ENCODE data around the gene NAV1. TPM values are rescaled to one million over a fixed set of nuclear protein-coding genes. Genes with fewer than 3 reads are reported as not detected.

NAV1 gene
- total and polyA plus RNA-seq, 9 of the 15 experiments (the other 6 are each of a cell fraction or from before 2014, with no cell fraction given): 0.91 to 16.8 (median 3.2) TPM

DNA sequence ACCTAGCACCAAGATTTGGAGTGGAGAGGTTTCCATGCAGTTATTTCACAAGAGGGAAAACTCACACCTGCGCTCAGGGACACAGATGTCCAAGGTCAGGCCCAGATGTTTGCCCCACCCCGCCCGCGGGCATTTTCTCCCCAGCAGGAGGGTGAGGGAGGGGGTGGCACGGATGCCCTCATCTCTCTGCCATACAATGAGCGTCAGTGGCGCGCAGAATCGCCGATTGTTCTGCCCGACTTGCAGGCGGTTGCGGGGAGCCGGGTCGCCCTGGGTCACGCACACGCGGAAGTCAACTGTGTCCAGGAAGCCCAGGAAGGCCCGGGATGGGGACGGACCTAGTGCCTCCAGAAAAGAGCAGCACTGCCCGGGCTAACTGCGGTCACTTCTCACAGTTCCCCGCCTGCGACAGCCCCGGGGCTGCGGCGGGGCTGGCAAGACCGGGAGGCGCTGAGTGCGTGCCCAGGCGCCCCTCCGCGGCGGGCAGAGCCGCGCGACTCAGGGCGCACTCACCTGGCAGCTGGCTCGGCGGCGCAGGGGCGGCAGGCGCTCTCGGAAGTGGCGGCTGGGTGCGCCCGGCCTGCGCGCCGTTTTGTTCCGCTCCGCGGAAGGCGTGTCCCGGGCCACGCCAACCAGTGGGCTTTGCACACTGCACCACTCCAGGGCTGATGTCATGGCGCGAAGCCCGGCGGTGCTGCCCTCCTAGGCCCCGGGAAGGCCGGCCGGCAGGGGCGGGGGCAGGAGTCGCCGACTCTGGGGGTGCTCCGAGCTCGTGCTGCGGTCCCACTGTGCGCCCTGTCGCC lies 32.2 kb upstream of the NAV1 start, which contains the start of gene CSRP1 (continued):
- TF ChIP-seq YY1 (IDR thresholded peaks at IDR 0.05; ENCODE audit: borderline replicate concordance in 1 of 3, control insufficient read depth in 1 of 3, extremely low read depth in 1 of 3, insufficient read depth in 3 of 3, insufficient read length in 1 of 3, insufficient replicate concordance in 2 of 3, low read depth in 1 of 3, low read length in 2 of 3) (peak in 2 of 3 experiments; percentile 67 to 75), HDAC8 (tag; IDR thresholded peaks at IDR 0.05) (0 out of 2 replicates have a peak, but pooled peaks have one; percentile 70), MYBL2 (IDR thresholded peaks at IDR 0.05; ENCODE audit: low read depth) (no peak), MYBL2 (CRISPR knock-in tag; IDR thresholded peaks at IDR 0.05; ENCODE audit: borderline replicate concordance) (no peak), SIX5 (IDR thresholded peaks at IDR 0.05; ENCODE audit: borderline replicate concordance in 1 of 2, insufficient read depth in 1 of 2, low read depth in 1 of 2, low read length in 2 of 2) (no peak), ZNF23 (CRISPR knock-in tag; IDR thresholded peaks at IDR 0.05) (no peak), ZNF146 (CRISPR knock-in tag; IDR thresholded peaks at IDR 0.05; ENCODE audit: unreplicated experiment) (no peak), POU5F1 (IDR thresholded peaks at IDR 0.05; ENCODE audit: borderline replicate concordance, low read depth, low read length, partially characterized antibody) (no peak), ZSCAN32 (CRISPR knock-in tag; IDR thresholded peaks at IDR 0.05) (no peak), L3MBTL2 (IDR thresholded peaks at IDR 0.05) (peak; percentile 96), BRCA1 (IDR thresholded peaks at IDR 0.05) (no peak), BRCA1 (CRISPR knock-in tag; IDR thresholded peaks at IDR 0.05) (no peak), PURB (CRISPR knock-in tag; IDR thresholded peaks at IDR 0.05; ENCODE audit: low read depth) (no peak), CTBP1 (IDR thresholded peaks at IDR 0.05; ENCODE audit: borderline replicate concordance) (peak; percentile 89), MAFK (IDR thresholded peaks at IDR 0.05; ENCODE audit: low read length) (no peak), MCM2 (IDR thresholded peaks at IDR 0.05; ENCODE audit: low read depth) (no peak), RBM25 (IDR thresholded peaks at IDR 0.05; ENCODE audit: low read depth, low read length, severe bottlenecking) (peak; percentile 66), SMARCA4 (IDR thresholded peaks at IDR 0.05) (no peak), KAT7 (CRISPR knock-in tag; IDR thresholded peaks at IDR 0.05; ENCODE audit: borderline replicate concordance) (no peak), NCOA4 (IDR thresholded peaks at IDR 0.05; ENCODE audit: partially characterized antibody) (no peak)
- TF ChIP-seq, protein P1, sequence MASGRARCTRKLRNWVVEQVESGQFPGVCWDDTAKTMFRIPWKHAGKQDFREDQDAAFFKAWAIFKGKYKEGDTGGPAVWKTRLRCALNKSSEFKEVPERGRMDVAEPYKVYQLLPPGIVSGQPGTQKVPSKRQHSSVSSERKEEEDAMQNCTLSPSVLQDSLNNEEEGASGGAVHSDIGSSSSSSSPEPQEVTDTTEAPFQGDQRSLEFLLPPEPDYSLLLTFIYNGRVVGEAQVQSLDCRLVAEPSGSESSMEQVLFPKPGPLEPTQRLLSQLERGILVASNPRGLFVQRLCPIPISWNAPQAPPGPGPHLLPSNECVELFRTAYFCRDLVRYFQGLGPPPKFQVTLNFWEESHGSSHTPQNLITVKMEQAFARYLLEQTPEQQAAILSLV (tag; IDR thresholded peaks at IDR 0.05): no peak
- TF ChIP-seq, protein P2, sequence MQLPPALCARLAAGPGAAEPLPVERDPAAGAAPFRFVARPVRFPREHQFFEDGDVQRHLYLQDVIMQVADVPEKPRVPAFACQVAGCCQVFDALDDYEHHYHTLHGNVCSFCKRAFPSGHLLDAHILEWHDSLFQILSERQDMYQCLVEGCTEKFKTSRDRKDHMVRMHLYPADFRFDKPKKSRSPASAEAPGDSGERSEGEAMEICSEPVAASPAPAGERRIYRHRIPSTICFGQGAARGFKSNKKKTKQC (CRISPR knock-in tag; IDR thresholded peaks at IDR 0.05): no peak
- TF ChIP-seq, protein P3, sequence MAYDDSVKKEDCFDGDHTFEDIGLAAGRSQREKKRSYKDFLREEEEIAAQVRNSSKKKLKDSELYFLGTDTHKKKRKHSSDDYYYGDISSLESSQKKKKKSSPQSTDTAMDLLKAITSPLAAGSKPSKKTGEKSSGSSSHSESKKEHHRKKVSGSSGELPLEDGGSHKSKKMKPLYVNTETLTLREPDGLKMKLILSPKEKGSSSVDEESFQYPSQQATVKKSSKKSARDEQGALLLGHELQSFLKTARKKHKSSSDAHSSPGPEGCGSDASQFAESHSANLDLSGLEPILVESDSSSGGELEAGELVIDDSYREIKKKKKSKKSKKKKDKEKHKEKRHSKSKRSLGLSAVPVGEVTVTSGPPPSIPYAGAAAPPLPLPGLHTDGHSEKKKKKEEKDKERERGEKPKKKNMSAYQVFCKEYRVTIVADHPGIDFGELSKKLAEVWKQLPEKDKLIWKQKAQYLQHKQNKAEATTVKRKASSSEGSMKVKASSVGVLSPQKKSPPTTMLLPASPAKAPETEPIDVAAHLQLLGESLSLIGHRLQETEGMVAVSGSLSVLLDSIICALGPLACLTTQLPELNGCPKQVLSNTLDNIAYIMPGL (CRISPR knock-in tag; IDR thresholded peaks at IDR 0.05): no peak
- TF ChIP-seq, protein P4, sequence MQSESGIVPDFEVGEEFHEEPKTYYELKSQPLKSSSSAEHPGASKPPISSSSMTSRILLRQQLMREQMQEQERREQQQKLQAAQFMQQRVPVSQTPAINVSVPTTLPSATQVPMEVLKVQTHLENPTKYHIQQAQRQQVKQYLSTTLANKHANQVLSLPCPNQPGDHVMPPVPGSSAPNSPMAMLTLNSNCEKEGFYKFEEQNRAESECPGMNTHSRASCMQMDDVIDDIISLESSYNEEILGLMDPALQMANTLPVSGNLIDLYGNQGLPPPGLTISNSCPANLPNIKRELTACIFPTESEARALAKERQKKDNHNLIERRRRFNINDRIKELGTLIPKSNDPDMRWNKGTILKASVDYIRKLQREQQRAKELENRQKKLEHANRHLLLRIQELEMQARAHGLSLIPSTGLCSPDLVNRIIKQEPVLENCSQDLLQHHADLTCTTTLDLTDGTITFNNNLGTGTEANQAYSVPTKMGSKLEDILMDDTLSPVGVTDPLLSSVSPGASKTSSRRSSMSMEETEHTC (IDR thresholded peaks at IDR 0.05): no peak

Data from K562 (cell line).